ENCODE measurements around the gene ATF2. TPM values are rescaled to one million over a fixed set of nuclear protein-coding genes. Genes with fewer than 3 reads are reported as not detected.

The ATF2 gene
- total and polyA plus RNA-seq, 2 of the 13 experiments (the other 11 are each of a cell fraction or from before 2014, with no cell fraction given) = 91.6 to 95.1 TPM

DNA sequence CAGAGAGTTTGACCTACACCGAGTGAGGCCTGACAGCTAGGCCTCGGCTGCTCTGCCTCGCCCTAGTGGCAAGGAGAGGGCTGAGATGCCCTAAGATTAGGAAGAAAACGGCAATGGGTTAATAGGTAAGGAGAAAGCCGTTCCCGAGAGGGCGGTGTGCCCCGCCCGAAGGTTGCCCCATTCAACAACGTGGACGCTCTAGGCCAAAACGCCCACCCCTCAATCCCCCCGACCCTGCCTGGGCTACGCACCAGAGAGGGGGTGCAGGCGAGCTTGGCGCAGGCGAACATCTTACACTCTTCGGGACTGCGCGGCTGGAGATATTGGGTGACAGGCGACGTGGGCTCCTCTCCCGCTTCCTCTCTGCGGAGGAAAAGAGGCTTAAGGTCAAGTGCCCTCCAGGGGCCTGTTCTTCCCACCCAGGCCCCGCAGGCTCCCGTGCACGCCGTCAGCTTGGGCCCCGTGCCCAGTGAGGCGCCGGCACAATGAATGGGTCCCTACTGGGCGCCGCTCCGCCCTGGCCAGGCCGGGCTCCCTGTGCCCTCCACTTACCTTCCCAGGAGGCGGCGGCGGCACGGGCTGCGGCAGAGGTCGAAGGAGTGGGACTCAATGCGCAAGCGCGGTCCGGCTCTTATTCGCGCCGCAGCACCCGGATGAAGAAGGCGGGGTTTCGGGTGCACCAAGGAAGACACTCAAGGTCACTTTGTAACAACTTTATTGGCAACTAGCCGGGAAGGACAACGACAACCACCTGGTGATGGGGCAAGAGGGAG, 13.3 kb upstream of the ATF2 start, which contains the start of gene ATP5MC3 (continued):
- peak; percentile 59; the same call in 1 of the 2 replicates for TF ChIP-seq ZNF7 (CRISPR knock-in tag; IDR thresholded peaks at IDR 0.05)
- TF ChIP-seq ZNF768 (CRISPR knock-in tag; IDR thresholded peaks at IDR 0.05) = peak; percentile 72; the same call in 1 of the 2 replicates
- no peak for TF ChIP-seq ZNF510 (CRISPR knock-in tag; IDR thresholded peaks at IDR 0.05; ENCODE audit: low read depth)
- peak; percentile 12 for TF ChIP-seq HOXA5 (CRISPR knock-in tag; IDR thresholded peaks at IDR 0.05)
- peak; percentile 80 for TF ChIP-seq ZEB1 (IDR thresholded peaks at IDR 0.05; ENCODE audit: insufficient replicate concordance, low read depth)
- TF ChIP-seq ZNF598 (CRISPR knock-in tag; IDR thresholded peaks at IDR 0.05; ENCODE audit: borderline replicate concordance) = peak; percentile 94; the same call in 1 of the 2 replicates
- peak; percentile 74 for TF ChIP-seq TBX2 (CRISPR knock-in tag; IDR thresholded peaks at IDR 0.05; ENCODE audit: borderline replicate concordance)
- peak; percentile 92 for TF ChIP-seq THAP11 (CRISPR knock-in tag; IDR thresholded peaks at IDR 0.05)
- peak; percentile 88; the same call in 1 of the 2 replicates for TF ChIP-seq UBTF (CRISPR knock-in tag; IDR thresholded peaks at IDR 0.05)
- peak; percentile 94 for TF ChIP-seq WIZ (CRISPR knock-in tag; IDR thresholded peaks at IDR 0.05)
- peak; percentile 62; the same call in 1 of the 2 replicates for TF ChIP-seq MTF2 (CRISPR knock-in tag; IDR thresholded peaks at IDR 0.05; ENCODE audit: borderline replicate concordance)
- no peak for TF ChIP-seq TERF1 (CRISPR knock-in tag; IDR thresholded peaks at IDR 0.05)
- TF ChIP-seq SOX5 (CRISPR knock-in tag; IDR thresholded peaks at IDR 0.05; ENCODE audit: borderline replicate concordance) = peak; percentile 71
- TF ChIP-seq, protein P1, sequence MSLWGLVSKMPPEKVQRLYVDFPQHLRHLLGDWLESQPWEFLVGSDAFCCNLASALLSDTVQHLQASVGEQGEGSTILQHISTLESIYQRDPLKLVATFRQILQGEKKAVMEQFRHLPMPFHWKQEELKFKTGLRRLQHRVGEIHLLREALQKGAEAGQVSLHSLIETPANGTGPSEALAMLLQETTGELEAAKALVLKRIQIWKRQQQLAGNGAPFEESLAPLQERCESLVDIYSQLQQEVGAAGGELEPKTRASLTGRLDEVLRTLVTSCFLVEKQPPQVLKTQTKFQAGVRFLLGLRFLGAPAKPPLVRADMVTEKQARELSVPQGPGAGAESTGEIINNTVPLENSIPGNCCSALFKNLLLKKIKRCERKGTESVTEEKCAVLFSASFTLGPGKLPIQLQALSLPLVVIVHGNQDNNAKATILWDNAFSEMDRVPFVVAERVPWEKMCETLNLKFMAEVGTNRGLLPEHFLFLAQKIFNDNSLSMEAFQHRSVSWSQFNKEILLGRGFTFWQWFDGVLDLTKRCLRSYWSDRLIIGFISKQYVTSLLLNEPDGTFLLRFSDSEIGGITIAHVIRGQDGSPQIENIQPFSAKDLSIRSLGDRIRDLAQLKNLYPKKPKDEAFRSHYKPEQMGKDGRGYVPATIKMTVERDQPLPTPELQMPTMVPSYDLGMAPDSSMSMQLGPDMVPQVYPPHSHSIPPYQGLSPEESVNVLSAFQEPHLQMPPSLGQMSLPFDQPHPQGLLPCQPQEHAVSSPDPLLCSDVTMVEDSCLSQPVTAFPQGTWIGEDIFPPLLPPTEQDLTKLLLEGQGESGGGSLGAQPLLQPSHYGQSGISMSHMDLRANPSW (CRISPR knock-in tag; IDR thresholded peaks at IDR 0.05; ENCODE audit: borderline replicate concordance) = no peak
- TF ChIP-seq, protein P2, sequence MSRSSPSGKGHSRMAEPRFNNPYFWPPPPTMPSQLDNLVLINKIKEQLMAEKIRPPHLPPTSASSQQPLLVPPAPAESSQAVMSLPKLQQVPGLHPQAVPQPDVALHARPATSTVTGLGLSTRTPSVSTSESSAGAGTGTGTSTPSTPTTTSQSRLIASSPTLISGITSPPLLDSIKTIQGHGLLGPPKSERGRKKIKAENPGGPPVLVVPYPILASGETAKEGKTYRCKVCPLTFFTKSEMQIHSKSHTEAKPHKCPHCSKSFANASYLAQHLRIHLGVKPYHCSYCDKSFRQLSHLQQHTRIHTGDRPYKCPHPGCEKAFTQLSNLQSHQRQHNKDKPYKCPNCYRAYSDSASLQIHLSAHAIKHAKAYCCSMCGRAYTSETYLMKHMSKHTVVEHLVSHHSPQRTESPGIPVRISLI (CRISPR knock-in tag; IDR thresholded peaks at IDR 0.05; ENCODE audit: borderline replicate concordance) = peak; percentile 39; the same call in 1 of the 2 replicates
- peak; percentile 86 for TF ChIP-seq KAT7 (CRISPR knock-in tag; IDR thresholded peaks at IDR 0.05; ENCODE audit: borderline replicate concordance)
- TF ChIP-seq HHEX (CRISPR knock-in tag; IDR thresholded peaks at IDR 0.05) = 0 out of 2 replicates have a peak, but pooled peaks have one; percentile 15
- peak; percentile 18; the same call in 1 of the 2 replicates for TF ChIP-seq ZBTB7B (CRISPR knock-in tag; IDR thresholded peaks at IDR 0.05)

All from HepG2 (cell line).